IMR-90 (cell line): ENCODE data around the gene GLB1L.

Experiments used
- CEBPB ChIP-seq: IDR thresholded peaks from 2 replicates; pipeline ENCODE4 v1.6.1; 2012; ENCODE audit warnings: low read depth, low read length, improper control_type of control experiment
- MAFK ChIP-seq: IDR thresholded peaks from 2 replicates; pipeline ENCODE4 v1.6.1; 2012; ENCODE audit warnings: low read depth, low read length, improper control_type of control experiment
- MAZ ChIP-seq: IDR thresholded peaks from 2 replicates; pipeline ENCODE4 v1.6.1; 2012; ENCODE audit warnings: low read depth, mild to moderate bottlenecking, low read length, improper control_type of control experiment, moderate library complexity, borderline replicate concordance
- POLR2A ChIP-seq: IDR thresholded peaks from 2 replicates; pipeline ENCODE4 v1.6.1; 2012; ENCODE audit warnings: mild to moderate bottlenecking, low read depth, low read length
- RAD21 ChIP-seq: IDR thresholded peaks from 2 replicates; pipeline ENCODE4 v1.6.1; 2012; ENCODE audit warnings: low read length, improper control_type of control experiment
- TF ChIP-seq, protein P1 (sequence below): conservative IDR thresholded peaks from 2 replicates; pipeline ENCODE4 v1.5.1; 2012; ENCODE audit warnings: mild to moderate bottlenecking, low read depth, low read length, improper control_type of control experiment

GRCh38 chr2:219273937-219274336 is 28.7 kb upstream of the GLB1L start:
- TF ChIP-seq, protein P1, sequence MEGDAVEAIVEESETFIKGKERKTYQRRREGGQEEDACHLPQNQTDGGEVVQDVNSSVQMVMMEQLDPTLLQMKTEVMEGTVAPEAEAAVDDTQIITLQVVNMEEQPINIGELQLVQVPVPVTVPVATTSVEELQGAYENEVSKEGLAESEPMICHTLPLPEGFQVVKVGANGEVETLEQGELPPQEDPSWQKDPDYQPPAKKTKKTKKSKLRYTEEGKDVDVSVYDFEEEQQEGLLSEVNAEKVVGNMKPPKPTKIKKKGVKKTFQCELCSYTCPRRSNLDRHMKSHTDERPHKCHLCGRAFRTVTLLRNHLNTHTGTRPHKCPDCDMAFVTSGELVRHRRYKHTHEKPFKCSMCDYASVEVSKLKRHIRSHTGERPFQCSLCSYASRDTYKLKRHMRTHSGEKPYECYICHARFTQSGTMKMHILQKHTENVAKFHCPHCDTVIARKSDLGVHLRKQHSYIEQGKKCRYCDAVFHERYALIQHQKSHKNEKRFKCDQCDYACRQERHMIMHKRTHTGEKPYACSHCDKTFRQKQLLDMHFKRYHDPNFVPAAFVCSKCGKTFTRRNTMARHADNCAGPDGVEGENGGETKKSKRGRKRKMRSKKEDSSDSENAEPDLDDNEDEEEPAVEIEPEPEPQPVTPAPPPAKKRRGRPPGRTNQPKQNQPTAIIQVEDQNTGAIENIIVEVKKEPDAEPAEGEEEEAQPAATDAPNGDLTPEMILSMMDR = no peak
- no peak for TF ChIP-seq POLR2A
- no peak for TF ChIP-seq CEBPB
- TF ChIP-seq MAZ = no peak
- no peak for TF ChIP-seq RAD21
- no peak for TF ChIP-seq MAFK
